ENCODE data around the gene POMT1.

The POMT1 gene

DNA sequence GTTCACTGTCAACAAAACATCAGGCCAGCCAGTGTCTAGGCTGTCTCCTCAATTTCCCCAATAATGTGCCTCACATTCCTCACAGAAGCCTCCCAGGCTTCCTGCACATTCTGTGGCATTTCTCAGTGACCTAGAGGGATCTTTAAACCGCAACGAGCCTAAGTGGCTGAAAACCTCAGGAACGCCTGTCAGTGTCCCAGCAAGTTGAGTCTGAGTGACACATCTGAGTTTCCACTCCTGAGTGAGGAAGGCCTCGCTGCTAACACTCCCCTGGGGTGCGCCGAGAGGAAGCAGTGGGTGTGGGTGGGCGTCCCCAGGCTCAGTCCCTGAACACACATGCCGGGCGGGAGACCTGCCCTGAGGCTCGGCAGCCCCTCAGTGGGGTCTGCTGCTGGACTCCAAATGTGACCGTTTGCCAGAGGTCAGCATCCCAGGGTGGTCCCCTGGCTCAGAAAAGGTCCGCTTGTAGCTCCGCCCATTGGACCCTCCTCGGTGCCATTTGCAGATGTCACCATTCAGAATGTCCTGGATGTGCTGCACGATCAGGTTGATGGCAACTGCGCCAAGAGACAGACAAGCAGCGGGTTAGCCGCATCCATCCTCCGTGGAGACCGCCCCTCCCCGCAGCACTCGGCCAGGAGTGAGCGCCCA lies 22.1 kb downstream of the POMT1 start:
- TF ChIP-seq ZFX (IDR thresholded peaks at IDR 0.05; ENCODE audit: borderline replicate concordance) (no peak), CTCF (IDR thresholded peaks at IDR 0.05) (no peak)
- H3K27ac ChIP-seq, result peak overlapping the region; percentile 32; the same call in 1 of the 2 replicates

DNA sequence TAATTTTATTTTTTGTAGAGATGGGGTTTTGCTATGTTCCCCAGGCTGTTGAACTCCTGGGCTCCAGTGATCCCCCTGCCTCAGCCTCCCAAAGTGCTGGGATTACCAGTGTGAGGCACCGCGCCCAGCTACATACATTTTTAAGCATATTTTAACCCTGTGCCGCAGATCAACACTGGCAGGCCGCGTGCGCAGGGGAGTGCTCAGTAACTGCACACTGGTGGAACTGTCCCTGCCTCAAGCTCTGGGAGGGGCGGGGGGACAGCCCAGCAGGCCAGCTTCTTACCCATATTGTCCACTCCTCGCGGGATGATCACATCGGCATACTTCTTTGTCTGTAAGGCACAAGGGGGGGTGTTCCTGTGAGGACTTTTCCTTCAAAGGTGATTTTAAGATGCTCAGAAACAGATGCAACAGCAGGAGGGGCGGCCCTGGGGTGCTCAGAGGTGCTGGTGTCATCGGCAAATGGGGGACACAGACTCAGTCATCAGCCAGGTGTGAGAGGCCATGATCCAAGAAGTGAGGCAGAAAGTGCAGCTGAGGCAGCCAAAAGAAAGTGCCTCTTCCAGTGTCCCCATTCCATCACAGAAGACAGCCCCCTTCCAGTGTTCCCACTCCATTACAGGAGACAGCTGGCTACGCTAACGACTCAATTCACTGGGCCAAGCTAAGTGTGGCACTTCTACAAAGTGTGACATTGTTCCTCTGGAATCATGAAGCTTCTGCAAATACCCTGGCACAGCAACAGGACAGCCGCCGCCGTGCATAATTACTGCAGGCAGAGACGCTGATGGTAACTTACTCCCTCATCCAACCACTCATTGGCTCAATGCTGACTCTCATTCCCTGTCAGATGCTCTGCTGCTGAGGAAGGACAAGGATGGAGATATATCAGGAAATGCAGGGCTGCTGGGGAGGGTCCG lies 23.2 kb downstream of the POMT1 start:
- TF ChIP-seq CTCF (IDR thresholded peaks at IDR 0.05), result no peak
- no peak for TF ChIP-seq ZFX (IDR thresholded peaks at IDR 0.05; ENCODE audit: borderline replicate concordance)

DNA sequence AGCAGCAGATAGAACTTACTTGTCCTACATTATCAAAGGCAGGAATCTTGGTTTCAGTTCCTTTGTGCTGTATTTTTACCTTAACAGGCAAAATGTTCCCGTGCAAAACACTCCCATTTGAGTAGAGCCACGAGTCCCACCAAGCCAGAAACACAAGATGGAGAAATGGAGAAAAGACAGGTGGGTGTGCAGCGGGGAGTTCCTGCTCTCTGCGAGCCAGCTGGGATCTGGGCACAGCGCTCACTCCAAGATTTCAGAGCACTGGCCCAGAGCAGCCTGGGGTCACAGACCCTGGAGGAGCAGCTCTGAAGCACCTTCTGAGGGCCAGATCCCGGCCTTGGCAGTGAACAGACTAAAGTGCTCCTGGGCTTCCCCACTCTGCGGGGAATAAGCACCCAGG lies 25.5 kb downstream of the POMT1 start:
- peak overlapping the region; percentile 3; the same call in 1 of the 2 replicates for H3K27ac ChIP-seq
- TF ChIP-seq ZFX (IDR thresholded peaks at IDR 0.05; ENCODE audit: borderline replicate concordance) (no peak), CTCF (IDR thresholded peaks at IDR 0.05) (no peak)

More for the DNA sequence above, 23.2 kb downstream of the POMT1 start:
- no peak overlapping the region for H3K27ac ChIP-seq

GRCh38 chr9:131528886-131529505 lies 26.3 kb downstream of the POMT1 start:
- TF ChIP-seq CTCF (IDR thresholded peaks at IDR 0.05) (no peak), ZFX (IDR thresholded peaks at IDR 0.05; ENCODE audit: borderline replicate concordance) (no peak)
- H3K27ac ChIP-seq, result peak overlapping the region; percentile 76; the same call in 1 of the 2 replicates

GRCh38 chr9:131529597-131530545 lies 27.2 kb downstream of the POMT1 start:
- peak overlapping the region; percentile 76 for H3K27ac ChIP-seq
- TF ChIP-seq ZFX (IDR thresholded peaks at IDR 0.05; ENCODE audit: borderline replicate concordance), result no peak
- TF ChIP-seq CTCF (IDR thresholded peaks at IDR 0.05), result no peak

DNA sequence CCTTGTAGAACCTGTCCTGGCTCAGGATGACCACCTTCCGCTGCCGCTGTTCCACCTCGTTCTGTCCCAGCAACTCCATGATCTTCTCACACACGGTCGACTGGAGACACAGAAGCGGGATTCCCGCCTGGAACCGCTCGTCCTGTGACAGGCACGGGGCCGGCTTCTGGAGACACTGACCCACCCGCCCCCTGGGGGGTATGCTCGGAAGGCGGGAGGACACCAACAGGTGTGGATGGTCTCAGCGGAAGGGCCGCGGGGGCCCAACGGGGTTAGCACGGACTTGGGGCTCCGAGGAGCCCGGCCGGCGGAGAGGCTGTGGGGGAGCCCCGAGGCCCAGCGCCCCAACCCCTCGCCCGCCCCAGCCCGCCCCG lies 27.8 kb downstream of the POMT1 start:
- TF ChIP-seq CTCF (IDR thresholded peaks at IDR 0.05), result peak; percentile 43
- TF ChIP-seq ZFX (IDR thresholded peaks at IDR 0.05; ENCODE audit: borderline replicate concordance), result no peak
- H3K27ac ChIP-seq, result peak overlapping the region; percentile 76
